Progenitor cell of endocrine pancreas (in vitro differentiated cells): ENCODE results near the gene IGF2. TPM values are rescaled to one million over a fixed set of nuclear protein-coding genes. Genes with fewer than 3 reads are reported as not detected.
A peak's percentile ranks its signal among the peaks of the same experiment; 100 is the strongest.

ENCODE experiments used
- DNase-seq: peaks from one replicate; pipeline ENCODE4 v3.0.0; 2021; ENCODE audit warnings: low spot score; ENCODE audit not compliant: unreplicated experiment
- H3K27ac Mint-ChIP-seq: 2 replicates; pipeline ENCODE4 v1.8.0; 2021; ENCODE audit warnings: mild to moderate bottlenecking, moderate library complexity, mixed read lengths
- H3K27me3 Mint-ChIP-seq: 2 replicates; pipeline ENCODE4 v1.8.0; 2021; ENCODE audit warnings: mixed read lengths
- H3K36me3 Mint-ChIP-seq: 2 replicates; pipeline ENCODE4 v1.8.0; 2022; ENCODE audit warnings: mixed read lengths; ENCODE audit not compliant: insufficient read depth
- H3K4me1 Mint-ChIP-seq: 2 replicates; pipeline ENCODE4 v1.8.0; 2021; ENCODE audit warnings: low read depth, mixed read lengths
- H3K4me3 Mint-ChIP-seq: 2 replicates; pipeline ENCODE4 v1.8.0; 2021; ENCODE audit warnings: low read depth, mild to moderate bottlenecking, moderate library complexity, mixed read lengths
- H3K9me3 Mint-ChIP-seq: 2 replicates; pipeline ENCODE4 v1.8.0; 2021; ENCODE audit warnings: low read depth, mixed read lengths
- CTCF ChIP-seq: fragments of 200-600 bp; sonication (generic); IDR thresholded peaks from one replicate; pipeline ENCODE4 v1.5.0; 2021; ENCODE audit warnings: antibody characterized with exemption, mild to moderate bottlenecking; ENCODE audit not compliant: unreplicated experiment
- total RNA-seq: library from RNA; stranded (reverse); gene quantifications from 2 replicates; pipeline ENCODE4 v1.2.1, GENCODE V29; 2021

Gene IGF2
- total RNA-seq, 1 donor from 2014 or later: 5,100 TPM

- DNase-seq: no peak
- Mint-ChIP-seq H3K27me3 (peaks cover 6% of the 10 kb centered on the region), H3K36me3 (no peaks in the 10 kb centered on the region), H3K27ac (no peak overlapping the region), H3K4me1 (no peaks in the 10 kb centered on the region), H3K4me3 (no peak overlapping the region), H3K9me3 (no peaks in the 10 kb centered on the region)
- TF ChIP-seq CTCF: no peak
These were observed 29.8 kb upstream of the IGF2 start for GRCh38 chr11:2169005-2169378.

GRCh38 chr11:2168286-2169004 lies 29.3 kb upstream of the IGF2 start:
- Mint-ChIP-seq H3K27ac (no peak overlapping the region), H3K36me3 (no peaks in the 10 kb centered on the region), H3K4me1 (no peaks in the 10 kb centered on the region), H3K27me3 (peaks cover 6% of the 10 kb centered on the region), H3K9me3 (no peaks in the 10 kb centered on the region), H3K4me3 (no peak overlapping the region)
- DNase-seq: no peak
- TF ChIP-seq CTCF: no peak

- H3K9me3 Mint-ChIP-seq: no peaks in the 10 kb centered on the region
- no peak for DNase-seq
- H3K4me1 Mint-ChIP-seq: no peaks in the 10 kb centered on the region
- TF ChIP-seq CTCF: no peak
- H3K36me3 Mint-ChIP-seq: no peaks in the 10 kb centered on the region
- H3K27ac Mint-ChIP-seq: no peak overlapping the region
- H3K27me3 Mint-ChIP-seq: peaks cover 3% of the 10 kb centered on the region
- no peak overlapping the region for H3K4me3 Mint-ChIP-seq
These were observed 28.2 kb upstream of the IGF2 start for GRCh38 chr11:2167141-2168045.

- H3K4me1 Mint-ChIP-seq: no peaks in the 10 kb centered on the region
- peak; percentile 47 for DNase-seq
- H3K4me3 Mint-ChIP-seq: no peak overlapping the region
- peaks cover 3% of the 10 kb centered on the region for H3K27me3 Mint-ChIP-seq
- H3K36me3 Mint-ChIP-seq: no peaks in the 10 kb centered on the region
- H3K9me3 Mint-ChIP-seq: no peaks in the 10 kb centered on the region
- H3K27ac Mint-ChIP-seq: no peak overlapping the region
- TF ChIP-seq CTCF: peak; percentile 77
These were observed 27.1 kb upstream of the IGF2 start for GRCh38 chr11:2166091-2166851.

GRCh38 chr11:2165571-2165970 lies 26.4 kb upstream of the IGF2 start:
- H3K4me1 Mint-ChIP-seq: no peaks in the 10 kb centered on the region
- DNase-seq: no peak
- TF ChIP-seq CTCF: no peak
- no peak overlapping the region for H3K4me3 Mint-ChIP-seq
- H3K36me3 Mint-ChIP-seq: no peaks in the 10 kb centered on the region
- H3K9me3 Mint-ChIP-seq: no peaks in the 10 kb centered on the region
- H3K27ac Mint-ChIP-seq: no peak overlapping the region
- no peaks in the 10 kb centered on the region for H3K27me3 Mint-ChIP-seq
